Measurements from ENCODE around the gene CCDC152. TPM values are rescaled to one million over a fixed set of nuclear protein-coding genes. Genes with fewer than 3 reads are reported as not detected.

CCDC152 gene
- total and polyA plus RNA-seq, 10 of the 15 experiments (the other 5 are each of a cell fraction or from before 2014, with no cell fraction given), result 0.12 to 25.8 (median 13.5) TPM

DNA sequence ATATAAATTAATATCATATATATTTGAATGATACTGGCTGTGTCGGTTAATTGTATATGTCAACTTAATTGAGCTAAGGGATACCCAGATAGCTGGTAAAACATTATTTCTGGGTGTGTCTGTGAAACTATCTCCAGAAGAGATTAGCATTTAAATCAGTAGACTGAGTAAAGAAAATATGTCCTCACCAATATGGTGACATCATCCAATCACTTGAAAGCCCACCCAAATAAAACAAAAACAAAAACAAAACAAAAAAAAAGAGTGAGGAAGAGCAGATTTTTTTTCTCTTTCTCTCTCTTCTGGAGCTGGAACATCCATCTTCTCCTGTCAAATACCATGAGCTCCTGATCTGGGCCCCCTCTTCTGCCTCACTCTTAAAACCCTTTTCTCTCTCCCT is 15.7 kb upstream of the CCDC152 start:
- DNase-seq (ENCODE audit: low read depth, low spot score), result no peak
- intact Hi-C loops (cut with micrococcal nuclease; ENCODE audit: unreplicated experiment) (no loop called here), in situ Hi-C loops (cut with MboI) (no loop called here)
- no peaks in the 10 kb centered on the region for H3K4me1 ChIP-seq (ENCODE audit: control insufficient read depth, insufficient read depth, low read length)
- SMC1A ChIA-PET (ENCODE audit: uncharacterized antibody, unreplicated experiment), result interaction anchor here (0.6 kb wide), 2 partner anchors 52 to 1722 kb away, joined by 3 read pairs; no protein-coding TSS in a partner anchor
- no peak overlapping the region for H2AFZ ChIP-seq (ENCODE audit: control insufficient read depth, low read depth, low read length)
- no peaks in the 10 kb centered on the region for H3K36me3 ChIP-seq (ENCODE audit: control insufficient read depth in 2 of 2, insufficient read depth in 2 of 2, low read length in 1 of 2)
- H4K20me1 ChIP-seq (ENCODE audit: control insufficient read depth, insufficient read depth), result no peaks in the 10 kb centered on the region
- no peak for FAIRE-seq
- no peaks in the 10 kb centered on the region for H3K9me3 ChIP-seq (replicated peaks; ENCODE audit: control insufficient read depth, insufficient read depth, low read length)
- H3K27me3 ChIP-seq (replicated peaks in 1 of 2; ENCODE audit: control insufficient read depth in 2 of 2, insufficient read depth in 2 of 2, low read length in 1 of 2), result no peaks in the 10 kb centered on the region
- RAD21 ChIA-PET (ENCODE audit: unreplicated experiment), result interaction anchor here (1.0 kb wide), 1 partner anchor 19 kb away, joined by 5 read pairs; no protein-coding TSS in a partner anchor
- no peaks in the 10 kb centered on the region for H3K79me2 ChIP-seq (ENCODE audit: control insufficient read depth, insufficient read depth, low read length)
- no peak overlapping the region for H3K9ac ChIP-seq (ENCODE audit: control insufficient read depth, insufficient read depth, low read length)
- 0% methylated on average over 1 of the region's 1 CpG for WGBS (ENCODE audit: insufficient coverage, insufficient replicate concordance, low lambda C conversion rate, missing lambda C conversion rate)
- no TSS peak for BruUV-seq (replicated peaks)
- CTCF ChIA-PET, result interaction anchor here (0.7 to 1.9 kb wide), 4 partner anchors 11 to 684 kb away, joined by 3 to 4 read pairs (median 4); no protein-coding TSS in a partner anchor
- H3K4me3 ChIP-seq, result no peak overlapping the region
- no peak overlapping the region for H3K4me2 ChIP-seq (ENCODE audit: control insufficient read depth, insufficient read depth)
- POLR2A ChIA-PET, result no interaction called here
- no peak for ATAC-seq
- H3K27ac ChIP-seq (ENCODE audit: control insufficient read depth, insufficient read depth), result no peak overlapping the region
- TF ChIP-seq CHD1 (IDR thresholded peaks at IDR 0.05; ENCODE audit: low read depth, low read length) (no peak), RCOR1 (conservative IDR thresholded peaks at IDR 0.05; ENCODE audit: low read depth, low read length) (no peak), RUNX3 (IDR thresholded peaks at IDR 0.05; ENCODE audit: low read length) (no peak)

DNA sequence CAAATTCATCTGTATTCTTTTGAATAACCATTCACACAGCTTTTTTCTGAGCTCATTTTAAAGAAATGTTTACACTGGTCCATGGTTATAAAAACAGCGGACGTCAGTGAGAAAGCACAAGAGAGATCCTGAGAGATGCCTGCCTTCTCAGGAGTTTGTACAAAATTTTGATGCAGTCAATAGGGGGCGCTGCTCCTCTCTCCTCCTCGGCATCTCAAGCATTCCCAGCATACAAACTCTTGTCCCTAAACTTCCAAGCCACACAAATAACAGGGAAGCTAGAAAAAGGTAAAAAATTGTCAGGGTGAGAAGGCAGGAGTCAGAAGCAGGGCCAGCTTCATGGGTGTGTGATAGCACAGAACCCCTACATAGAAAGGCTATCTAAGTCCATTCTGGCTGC is 11.2 kb upstream of the CCDC152 start:
- RAD21 ChIA-PET (ENCODE audit: unreplicated experiment), result interaction anchor here (0.7 to 2.8 kb wide), 3 partner anchors 21 to 144 kb away, joined by 4 to 15 read pairs (median 4); no protein-coding TSS in a partner anchor
- no peak for FAIRE-seq
- TF ChIP-seq EZH2 (IDR thresholded peaks at IDR 0.05; ENCODE audit: borderline replicate concordance, control insufficient read depth, low read depth, low read length), result no peak
- 0 out of 2 replicates have a peak, but pooled peaks have one; percentile 22 for TF ChIP-seq RAD21 (IDR thresholded peaks at IDR 0.05; ENCODE audit: insufficient read depth, low read depth, low read length)
- TF ChIP-seq CTCF (IDR thresholded peaks at IDR 0.05 in 2 of 3, conservative IDR thresholded peaks at IDR 0.05 in 1 of 3; ENCODE audit: control insufficient read depth in 2 of 3, extremely low read depth in 1 of 3, insufficient read depth in 1 of 3, low read depth in 3 of 3, low read length in 3 of 3), result peak; percentile 7 to 35 (median 25); a peak in 2 of 6 replicates

More for the DNA sequence above, 11.2 kb upstream of the CCDC152 start:
- H3K9ac ChIP-seq (ENCODE audit: control insufficient read depth, insufficient read depth, low read length), result no peak overlapping the region
- ATAC-seq, result no peak
- ChIA-PET SMC1A (ENCODE audit: uncharacterized antibody, unreplicated experiment) (interaction anchor here (1.0 to 1.9 kb wide), 5 partner anchors 12 to 145 kb away, joined by 3 to 8 read pairs (median 3); no protein-coding TSS in a partner anchor), CTCF (interaction anchor here (0.6 to 3.6 kb wide), 23 partner anchors 9 to 551 kb away, joined by 3 to 19 read pairs (median 4); no protein-coding TSS in a partner anchor), POLR2A (interaction anchor here (0.6 kb wide), 1 partner anchor 308 kb away, joined by 4 read pairs; no protein-coding TSS in a partner anchor)
- no peaks in the 10 kb centered on the region for H3K9me3 ChIP-seq (replicated peaks; ENCODE audit: control insufficient read depth, insufficient read depth, low read length)
- no peaks in the 10 kb centered on the region for H3K79me2 ChIP-seq (ENCODE audit: control insufficient read depth, insufficient read depth, low read length)
- no peaks in the 10 kb centered on the region for H3K36me3 ChIP-seq (ENCODE audit: control insufficient read depth in 2 of 2, insufficient read depth in 2 of 2, low read length in 1 of 2)
- in situ Hi-C loops (cut with MboI) (no loop called here), intact Hi-C loops (cut with micrococcal nuclease; ENCODE audit: unreplicated experiment) (no loop called here)
- no peak for DNase-seq (ENCODE audit: low read depth, low spot score)
- H4K20me1 ChIP-seq (ENCODE audit: control insufficient read depth, insufficient read depth), result no peaks in the 10 kb centered on the region
- H3K27ac ChIP-seq (ENCODE audit: control insufficient read depth, insufficient read depth), result no peak overlapping the region
- no peak overlapping the region for H2AFZ ChIP-seq (ENCODE audit: control insufficient read depth, low read depth, low read length)
- H3K4me1 ChIP-seq (ENCODE audit: control insufficient read depth, insufficient read depth, low read length), result no peaks in the 10 kb centered on the region
- 25% methylated on average over 4 of the region's 4 CpGs for WGBS (ENCODE audit: insufficient coverage, insufficient replicate concordance, low lambda C conversion rate, missing lambda C conversion rate)
- no TSS peak for BruUV-seq (replicated peaks)
- no peak overlapping the region for H3K4me3 ChIP-seq
- H3K4me2 ChIP-seq (ENCODE audit: control insufficient read depth, insufficient read depth), result no peak overlapping the region
- no peaks in the 10 kb centered on the region for H3K27me3 ChIP-seq (replicated peaks in 1 of 2; ENCODE audit: control insufficient read depth in 2 of 2, insufficient read depth in 2 of 2, low read length in 1 of 2)
